CD4-positive, alpha-beta T cell (primary cell): Measurements from ENCODE around the gene APOLD1. TPM values are rescaled to one million over a fixed set of nuclear protein-coding genes. Genes with fewer than 3 reads are reported as not detected.

Experiments
- ATAC-seq: fragments of 200-7000 bp; cut with Tn5 transposase; one replicate; pipeline ENCODE4 v1.10.0; 2022; ENCODE audit warnings: mild to moderate bottlenecking; ENCODE audit not compliant: poor library complexity
- CTCF ChIA-PET: fragments of 350-600 bp; sonication (Branson Sonifier 250); formaldehyde crosslinking; loops from one replicate; lab custom pipeline; 2021; ENCODE audit warnings: antibody characterized with exemption, inconsistent platforms; lab: Charles Lee
- POLR2A ChIA-PET: fragments of 350-600 bp; sonication (Branson Sonifier 250); formaldehyde crosslinking; loops from one replicate; lab custom pipeline; 2021; ENCODE audit warnings: antibody characterized with exemption, inconsistent platforms; lab: Charles Lee
- DNase-seq, 14 experiments: peaks; one replicate each; pipeline ENCODE4 v3.0.0-alpha.2; 2013 to 2020; ENCODE audit warnings: mixed read lengths in 2 of 14
- H3K27ac ChIP-seq, 2 donors: one replicate each; pipeline versions ENCODE4 v1.5.1 to v1.7.0; 2013; ENCODE audit warnings: low read length in 2 of 2, low read depth in 1 of 2, mild to moderate bottlenecking in 1 of 2
- H3K27me3 ChIP-seq, 2 experiments: 1 replicate in 1 of 2; 2 replicates in 1 of 2; pipeline versions ENCODE4 v1.6.1 to v1.7.0; 2013; ENCODE audit warnings: low read length in 2 of 2, control low read depth in 1 of 2, mild to moderate bottlenecking in 1 of 2, moderate library complexity in 1 of 2; ENCODE audit not compliant: insufficient read depth in 2 of 2, control insufficient read depth in 1 of 2
- H3K36me3 ChIP-seq: one replicate; pipeline ENCODE4 v1.6.1; 2013; ENCODE audit warnings: low read length, control low read depth; ENCODE audit not compliant: insufficient read depth
- H3K4me1 ChIP-seq: one replicate; pipeline ENCODE4 v1.6.1; 2013; ENCODE audit warnings: low read length, control low read depth; ENCODE audit not compliant: insufficient read depth
- H3K4me3 ChIP-seq: one replicate; pipeline ENCODE4 v1.5.1; 2013; ENCODE audit warnings: mild to moderate bottlenecking, low read length, moderate library complexity
- H3K9me3 ChIP-seq, 2 experiments: 1 replicate in 1 of 2; 2 replicates in 1 of 2; pipeline versions ENCODE4 v1.6.1 to v1.7.0; 2013; ENCODE audit warnings: low read length in 2 of 2, mild to moderate bottlenecking in 2 of 2, control low read depth in 1 of 2, moderate library complexity in 1 of 2; ENCODE audit not compliant: control insufficient read depth in 1 of 2, insufficient read depth in 1 of 2
- H3K27ac Mint-ChIP-seq: one replicate; pipeline ENCODE4 v1.8.0; 2020; ENCODE audit warnings: mixed read lengths
- H3K27me3 Mint-ChIP-seq: one replicate; pipeline ENCODE4 v1.8.0; 2021; ENCODE audit warnings: mixed read lengths
- H3K36me3 Mint-ChIP-seq: one replicate; pipeline ENCODE4 v1.8.0; 2021; ENCODE audit warnings: low read depth, mixed read lengths
- H3K4me1 Mint-ChIP-seq: one replicate; pipeline ENCODE4 v1.8.0; 2021; ENCODE audit warnings: low read depth, mixed read lengths
- H3K4me3 Mint-ChIP-seq: one replicate; pipeline ENCODE4 v1.8.0; 2020; ENCODE audit warnings: mild to moderate bottlenecking, mixed read lengths
- H3K9me3 Mint-ChIP-seq: one replicate; pipeline ENCODE4 v1.8.0; 2020; ENCODE audit warnings: mixed read lengths
- CTCF ChIP-seq: fragments of 200-600 bp; IDR thresholded peaks from one replicate; pipeline ENCODE4 v1.8.0; 2022; ENCODE audit warnings: antibody characterized with exemption, mild to moderate bottlenecking
- intact Hi-C, 2 experiments: fragments of 100-400 bp; cut with DNase I in 1 of 2; cut with micrococcal nuclease in 1 of 2; formaldehyde crosslinking; loops; one replicate each; pipeline versions ENCODE4 v1.15.1 to v1.9.0; 2023 to 2025; cut with DNase I, micrococcal nuclease
- total RNA-seq, 174 experiments: library from RNA in 2 of 174; stranded (reverse) in 2 of 174; gene quantifications; one replicate each; pipeline ENCODE4 v1.2.3 and lab custom pipeline; 2021 to 2026

Gene APOLD1
- total RNA-seq, 2 experiments from 2014 or later = 1.8 to 3.4 TPM

- H3K36me3 Mint-ChIP-seq = no peaks in the 10 kb centered on the region
- intact Hi-C loops = no loop called here
- no peak overlapping the region for H3K27ac Mint-ChIP-seq
- H3K4me3 Mint-ChIP-seq = no peak overlapping the region
- ChIA-PET CTCF (interaction anchor here (0.6 to 1.2 kb wide), 2 partner anchors 9 to 15 kb away, joined by 3 to 4 read pairs; no protein-coding TSS in a partner anchor), POLR2A (no interaction called here)
- ATAC-seq = no peak
- H3K4me1 ChIP-seq = peaks cover 5% of the 10 kb centered on the region
- H3K4me3 ChIP-seq = no peak overlapping the region
- no peaks in the 10 kb centered on the region for H3K27me3 Mint-ChIP-seq
- H3K9me3 ChIP-seq = no peaks in the 10 kb centered on the region
- peaks cover 17% of the 10 kb centered on the region for H3K4me1 Mint-ChIP-seq
- H3K27ac ChIP-seq = no peak overlapping the region
- no peaks in the 10 kb centered on the region for H3K9me3 Mint-ChIP-seq
- TF ChIP-seq CTCF = no peak
- H3K27me3 ChIP-seq = no peaks in the 10 kb centered on the region
- no peak for DNase-seq
- H3K36me3 ChIP-seq = no peaks in the 10 kb centered on the region
Measured at GRCh38 chr12:12797794-12798152, 12.3 kb downstream of the APOLD1 start.

GRCh38 chr12:12798480-12798879, 13.0 kb downstream of the APOLD1 start:
- no peak overlapping the region for H3K4me3 ChIP-seq
- CTCF ChIA-PET = interaction anchor here (0.6 to 1.2 kb wide), 2 partner anchors 10 to 14 kb away, joined by 3 to 4 read pairs; no protein-coding TSS in a partner anchor
- H3K27me3 Mint-ChIP-seq = no peaks in the 10 kb centered on the region
- no peak overlapping the region for H3K4me3 Mint-ChIP-seq
- DNase-seq (no peak), ATAC-seq (no peak)
- intact Hi-C loops = no loop called here
- no peaks in the 10 kb centered on the region for H3K9me3 ChIP-seq
- H3K4me1 ChIP-seq = peaks cover 12% of the 10 kb centered on the region
- peaks cover 24% of the 10 kb centered on the region for H3K4me1 Mint-ChIP-seq
- H3K27ac ChIP-seq = no peak overlapping the region
- no peaks in the 10 kb centered on the region for H3K9me3 Mint-ChIP-seq
- TF ChIP-seq CTCF = no peak
- no peaks in the 10 kb centered on the region for H3K36me3 ChIP-seq
- H3K36me3 Mint-ChIP-seq = no peaks in the 10 kb centered on the region
- POLR2A ChIA-PET = no interaction called here
- H3K27me3 ChIP-seq = no peaks in the 10 kb centered on the region
- H3K27ac Mint-ChIP-seq = no peak overlapping the region

- Histone ChIP-seq H3K27me3 (no peaks in the 10 kb centered on the region), H3K4me3 (no peak overlapping the region), H3K9me3 (no peaks in the 10 kb centered on the region), H3K27ac (no peak overlapping the region), H3K4me1 (peaks cover 18% of the 10 kb centered on the region), H3K36me3 (no peaks in the 10 kb centered on the region)
- intact Hi-C loops = no loop called here
- Mint-ChIP-seq H3K4me3 (no peak overlapping the region), H3K4me1 (peaks cover 25% of the 10 kb centered on the region), H3K27me3 (no peaks in the 10 kb centered on the region), H3K9me3 (no peaks in the 10 kb centered on the region), H3K27ac (no peak overlapping the region), H3K36me3 (no peaks in the 10 kb centered on the region)
- no peak for ATAC-seq
- no peak for TF ChIP-seq CTCF
- no peak for DNase-seq
- ChIA-PET POLR2A (interaction anchor here (0.7 kb wide), 1 partner anchor 14 kb away, joined by 3 read pairs; no protein-coding TSS in a partner anchor), CTCF (interaction anchor here (0.9 to 1.2 kb wide), 2 partner anchors 13 kb away, joined by 3 to 4 read pairs; no protein-coding TSS in a partner anchor)
Measured at GRCh38 chr12:12799163-12799920, 13.9 kb downstream of the APOLD1 start.
